NT2/D1 (cell line): ENCODE results near the gene BAK1.

ENCODE experiments used
- YY1 ChIP-seq: IDR thresholded peaks from 2 replicates; pipeline ENCODE4 v1.6.1; 2011; ENCODE audit not compliant: insufficient read length, insufficient read depth
- ZNF274 ChIP-seq: IDR thresholded peaks from 2 replicates; pipeline ENCODE4 v1.6.1; 2011; ENCODE audit warnings: mild to moderate bottlenecking, low read depth, low read length

DNA sequence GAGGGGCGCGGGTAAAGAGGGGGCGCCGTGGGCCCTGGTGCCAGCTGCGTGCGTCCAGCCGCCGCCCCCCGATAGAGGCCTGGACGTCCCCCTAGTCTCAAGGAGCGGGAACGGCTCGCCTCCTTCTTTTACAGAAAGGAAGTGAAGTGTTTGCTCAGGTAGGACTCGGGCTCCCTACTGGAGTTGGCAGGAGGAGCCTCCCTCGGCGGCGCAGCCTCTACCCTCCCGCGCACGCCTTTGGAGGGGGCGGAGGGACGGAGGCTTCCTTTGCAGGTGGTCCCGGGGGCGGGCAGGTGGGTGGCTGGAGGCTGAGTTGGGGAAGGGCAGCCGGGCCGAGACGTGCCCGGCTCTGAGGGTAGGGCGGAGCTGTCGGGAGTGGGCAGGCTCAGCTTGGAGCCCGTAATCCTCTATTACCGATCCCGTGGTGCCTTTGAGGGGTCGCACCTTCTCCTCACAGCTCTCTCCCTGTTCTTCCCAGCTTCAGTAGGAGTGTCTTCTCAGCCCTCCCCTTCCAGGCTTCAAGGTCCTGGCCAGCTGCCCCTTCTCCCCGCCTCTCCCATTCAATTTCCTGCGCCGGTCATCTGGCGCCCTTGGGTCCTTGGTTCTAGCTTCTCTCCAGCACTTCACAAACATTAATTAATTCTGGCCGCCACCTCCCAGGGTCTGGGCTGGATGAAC lies 41.8 kb upstream of the BAK1 start:
- TF ChIP-seq YY1 (no peak), ZNF274 (no peak)
